Cortex of kidney (tissue), 1 donor: Measurements from ENCODE around the gene CDK5R1.

ENCODE experiments used
- DNase-seq: peaks from one replicate; lab custom pipeline; 2025; lab: John Stamatoyannopoulos, UW

CDK5R1 gene

DNA sequence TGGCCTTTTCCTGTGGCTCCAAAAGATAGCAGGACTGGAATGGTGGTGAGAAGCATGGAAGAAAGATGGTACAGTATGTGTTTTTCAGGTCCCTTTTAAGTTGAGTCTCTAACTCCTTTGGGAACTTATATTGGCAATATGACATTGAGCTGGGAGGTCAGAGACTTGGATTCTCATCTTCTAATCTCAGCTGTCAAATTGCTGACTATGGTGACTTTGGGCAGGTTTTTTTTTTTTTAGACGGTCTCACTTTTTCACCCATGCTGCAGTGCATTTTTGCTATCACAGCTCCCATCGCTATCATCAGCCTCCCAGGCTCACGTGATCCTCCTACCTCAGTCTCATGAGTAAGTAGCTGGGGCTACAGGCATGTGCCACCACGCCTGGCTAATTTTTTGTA is 15.1 kb upstream of the CDK5R1 start:
- no peak for DNase-seq

- no peak for DNase-seq
These were observed 11.5 kb upstream of the CDK5R1 start for GRCh38 chr17:32475258-32475657.

- DNase-seq = no peak
These were observed 9.6 kb upstream of the CDK5R1 start for GRCh38 chr17:32477220-32477619.

- no peak for DNase-seq
These were observed 7.6 kb upstream of the CDK5R1 start for GRCh38 chr17:32479074-32479617.

GRCh38 chr17:32481193-32481592 is 5.6 kb upstream of the CDK5R1 start:
- DNase-seq = no peak

DNA sequence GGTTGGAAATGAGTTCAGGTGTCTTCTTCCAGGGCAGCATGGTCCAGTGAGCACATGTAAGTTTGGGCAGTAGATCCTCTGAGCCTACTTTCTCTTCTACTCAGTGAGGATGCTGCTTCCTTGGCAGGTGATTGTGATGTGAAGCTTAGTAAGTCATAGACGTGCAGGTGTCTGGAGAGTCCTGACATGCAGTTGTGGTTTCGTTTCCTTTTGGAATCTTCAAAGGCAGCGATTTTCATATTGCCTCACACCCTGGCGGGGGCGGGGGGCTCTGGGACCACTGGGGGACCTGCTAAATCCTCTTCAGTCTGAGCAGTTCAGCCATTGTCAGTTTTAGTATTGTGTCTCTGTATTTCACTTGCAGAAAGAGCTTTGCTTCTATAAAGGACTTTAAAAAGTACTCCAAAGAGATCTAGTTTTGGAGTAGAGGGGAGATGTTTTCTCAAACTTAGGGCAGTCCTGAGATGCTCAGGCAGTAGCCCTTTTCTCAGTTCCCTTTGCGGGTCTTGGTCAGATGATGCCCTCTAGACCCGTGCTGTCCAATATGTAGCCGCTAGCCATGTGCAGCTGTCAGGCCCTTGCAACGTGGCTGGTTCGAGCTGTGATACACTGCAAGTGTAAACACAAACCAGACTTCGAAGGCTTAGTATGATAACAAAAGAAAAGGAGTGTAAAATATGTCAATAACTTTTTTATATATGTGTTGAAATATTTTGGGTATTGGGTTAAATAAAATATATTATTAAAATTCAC is 4.0 kb upstream of the CDK5R1 start:
- no peak for DNase-seq

GRCh38 chr17:32483451-32484019 is 3.3 kb upstream of the CDK5R1 start:
- DNase-seq = no peak

DNA sequence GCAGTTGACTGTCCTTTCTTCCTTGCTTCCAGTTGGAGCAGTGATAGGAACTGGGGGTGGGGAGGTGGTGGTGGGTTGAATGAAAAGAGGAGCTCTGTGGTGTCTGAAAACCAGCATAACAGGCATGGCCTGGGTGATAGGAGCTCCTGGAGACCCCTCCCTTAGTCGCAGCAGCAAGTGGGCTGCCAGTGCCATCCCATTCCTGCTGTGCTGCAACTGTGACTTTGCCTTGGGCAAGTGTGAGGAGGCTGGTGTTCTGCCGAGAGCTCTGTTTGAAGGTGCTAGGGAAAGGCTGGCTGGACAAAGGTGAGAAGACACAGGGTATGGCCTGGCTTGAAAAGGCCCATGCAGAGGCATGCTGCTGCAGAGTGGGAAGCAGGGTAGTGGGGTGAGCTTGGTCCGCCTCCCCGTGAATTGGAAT is 2.7 kb upstream of the CDK5R1 start:
- no peak for DNase-seq

GRCh38 chr17:32484628-32485027 is 2.2 kb upstream of the CDK5R1 start:
- no peak for DNase-seq

DNA sequence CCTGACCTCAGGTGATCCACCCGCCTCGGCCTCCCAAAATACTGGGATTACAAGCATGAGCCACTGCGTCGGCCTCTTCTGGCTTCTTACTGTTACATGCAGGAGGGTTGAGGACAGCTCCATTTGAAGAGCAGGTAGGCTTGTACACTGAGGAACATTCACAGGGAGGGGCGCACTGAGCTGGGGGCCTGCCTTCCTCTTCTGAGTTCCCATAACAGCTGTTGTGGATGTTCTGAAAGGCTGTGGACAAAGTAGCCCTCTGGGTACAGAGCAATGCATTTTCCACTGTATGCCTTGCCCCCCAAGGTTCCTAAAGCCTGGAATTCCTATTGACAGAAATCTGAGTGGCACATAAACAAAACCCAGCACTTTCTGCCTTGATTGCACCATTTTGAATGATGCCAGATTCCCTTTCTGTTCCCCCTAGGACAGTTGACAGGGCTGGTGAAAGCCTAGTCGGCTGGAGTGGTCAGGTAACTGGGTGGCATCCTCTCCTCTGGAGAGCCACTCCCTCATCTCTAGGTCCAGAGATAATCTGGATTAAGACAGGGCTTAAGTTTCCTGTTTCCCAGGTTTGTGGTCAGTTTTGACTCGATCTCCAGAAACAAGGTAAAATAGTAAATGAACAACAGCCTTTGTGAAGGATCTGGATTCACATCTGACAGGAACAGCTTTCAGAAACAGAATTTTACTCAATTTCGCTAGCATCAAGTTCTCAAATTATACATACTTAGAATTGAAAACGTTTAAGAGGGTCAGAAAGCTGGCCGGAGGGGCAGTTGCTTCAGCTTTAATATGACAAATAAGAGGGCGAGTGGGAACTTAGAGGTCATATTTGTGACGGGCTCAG is 1.3 kb upstream of the CDK5R1 start:
- no peak for DNase-seq

GRCh38 chr17:32486111-32486700 is 587 bp upstream of the CDK5R1 start:
- DNase-seq = no peak

DNA sequence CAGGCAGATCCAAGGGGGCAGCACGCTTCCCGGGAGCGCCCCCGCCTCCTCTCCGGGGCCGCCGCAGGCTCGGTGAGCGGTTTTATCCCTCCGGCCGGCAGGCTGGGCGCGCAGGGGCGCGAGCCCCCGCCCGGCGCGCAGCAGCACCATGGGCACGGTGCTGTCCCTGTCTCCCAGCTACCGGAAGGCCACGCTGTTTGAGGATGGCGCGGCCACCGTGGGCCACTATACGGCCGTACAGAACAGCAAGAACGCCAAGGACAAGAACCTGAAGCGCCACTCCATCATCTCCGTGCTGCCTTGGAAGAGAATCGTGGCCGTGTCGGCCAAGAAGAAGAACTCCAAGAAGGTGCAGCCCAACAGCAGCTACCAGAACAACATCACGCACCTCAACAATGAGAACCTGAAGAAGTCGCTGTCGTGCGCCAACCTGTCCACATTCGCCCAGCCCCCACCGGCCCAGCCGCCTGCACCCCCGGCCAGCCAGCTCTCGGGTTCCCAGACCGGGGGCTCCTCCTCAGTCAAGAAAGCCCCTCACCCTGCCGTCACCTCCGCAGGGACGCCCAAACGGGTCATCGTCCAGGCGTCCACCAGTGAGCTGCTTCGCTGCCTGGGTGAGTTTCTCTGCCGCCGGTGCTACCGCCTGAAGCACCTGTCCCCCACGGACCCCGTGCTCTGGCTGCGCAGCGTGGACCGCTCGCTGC is 832 bp downstream of the CDK5R1 start:
- no peak for DNase-seq

DNA sequence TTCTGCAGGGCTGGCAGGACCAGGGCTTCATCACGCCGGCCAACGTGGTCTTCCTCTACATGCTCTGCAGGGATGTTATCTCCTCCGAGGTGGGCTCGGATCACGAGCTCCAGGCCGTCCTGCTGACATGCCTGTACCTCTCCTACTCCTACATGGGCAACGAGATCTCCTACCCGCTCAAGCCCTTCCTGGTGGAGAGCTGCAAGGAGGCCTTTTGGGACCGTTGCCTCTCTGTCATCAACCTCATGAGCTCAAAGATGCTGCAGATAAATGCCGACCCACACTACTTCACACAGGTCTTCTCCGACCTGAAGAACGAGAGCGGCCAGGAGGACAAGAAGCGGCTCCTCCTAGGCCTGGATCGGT is 1.4 kb downstream of the CDK5R1 start:
- no peak for DNase-seq

DNA sequence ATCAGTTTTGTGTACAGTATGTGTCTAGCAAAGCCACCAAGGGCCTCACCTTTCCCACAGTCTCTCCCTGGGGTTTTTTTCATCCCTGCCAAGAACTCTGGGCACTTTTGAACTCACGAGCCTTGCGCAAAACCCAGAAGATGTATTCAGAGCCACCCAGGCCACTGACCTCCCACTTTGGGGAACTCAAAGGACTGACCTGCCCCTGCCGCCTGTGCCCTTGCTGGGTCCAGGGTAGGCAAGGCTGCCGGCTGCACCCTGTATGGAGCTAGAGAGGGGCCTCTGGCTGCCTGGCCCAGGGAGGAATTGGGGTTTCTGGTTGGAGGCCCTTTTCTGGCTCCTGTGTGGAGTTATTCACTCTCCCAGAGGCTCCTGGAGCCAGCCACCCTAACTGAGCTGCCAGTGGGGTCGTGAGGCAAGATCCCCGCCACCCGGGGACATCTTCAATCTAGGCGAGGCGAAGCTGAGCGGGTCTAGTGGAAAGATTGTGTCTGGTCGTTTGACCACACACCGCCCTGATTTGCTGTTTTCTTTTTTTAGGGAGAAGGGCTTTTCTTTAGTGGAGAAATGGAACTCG is 1.9 kb downstream of the CDK5R1 start:
- DNase-seq = no peak

GRCh38 chr17:32489320-32490100 is 2.7 kb downstream of the CDK5R1 start:
- DNase-seq = no peak

- no peak for DNase-seq
These were observed 3.3 kb downstream of the CDK5R1 start for GRCh38 chr17:32490101-32490482.

- DNase-seq = no peak
These were observed 4.8 kb downstream of the CDK5R1 start for GRCh38 chr17:32491371-32492263.

GRCh38 chr17:32492264-32492589 is 5.4 kb downstream of the CDK5R1 start:
- no peak for DNase-seq

DNA sequence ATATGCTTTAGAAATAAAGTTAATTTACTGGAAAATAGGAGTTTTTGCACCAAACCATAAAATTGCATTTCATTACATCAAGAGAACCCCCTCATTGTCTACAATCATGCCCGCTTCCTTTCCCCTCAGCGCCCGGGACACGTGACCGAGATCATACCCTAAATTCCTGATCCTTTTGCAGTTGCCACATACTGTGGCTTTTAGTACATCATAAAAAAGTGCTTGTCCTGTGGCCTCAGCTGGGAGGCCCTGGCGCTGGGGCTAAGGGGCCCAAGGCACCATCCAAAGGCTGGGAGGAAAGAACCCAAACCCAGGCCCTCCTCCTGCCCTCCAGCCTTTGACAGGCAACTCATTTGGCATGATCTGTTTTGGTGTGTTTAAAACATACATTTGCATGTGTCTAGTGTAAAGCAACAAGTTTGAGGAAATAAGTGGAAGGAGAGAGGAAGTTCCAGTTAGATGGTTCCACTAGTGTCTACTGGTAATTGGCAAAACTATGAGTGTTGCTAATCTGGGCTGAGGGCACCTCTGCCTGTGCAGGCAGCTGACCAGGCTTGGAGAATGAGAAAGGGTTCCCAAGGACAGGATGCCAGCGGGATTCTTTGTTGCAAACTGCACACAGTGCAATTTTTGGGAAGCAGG is 6.0 kb downstream of the CDK5R1 start:
- no peak for DNase-seq
